Measurements from ENCODE around the gene TRIM25.

TRIM25 gene

GRCh38 chr17:56913353-56913866, 439 bp downstream of the TRIM25 start:
- H2AFZ ChIP-seq (ENCODE audit: low read depth, low read length), result peak overlapping the region; percentile 99
- H3K36me3 ChIP-seq (ENCODE audit: insufficient read depth, low read length), result peaks cover 21% of the 10 kb centered on the region
- peaks cover 54% of the 10 kb centered on the region for H3K4me1 ChIP-seq (ENCODE audit: insufficient read depth, low read length)
- peak overlapping the region; percentile 97 for H3K27ac ChIP-seq (ENCODE audit: low read length)
- ATAC-seq (ENCODE audit: insufficient read depth, low read depth) (peak; percentile 58), DNase-seq (no peak)
- peaks cover 59% of the 10 kb centered on the region for H3K79me2 ChIP-seq (ENCODE audit: insufficient read depth, low read length)
- TF ChIP-seq CTCF (IDR thresholded peaks at IDR 0.05; ENCODE audit: borderline replicate concordance, extremely low read depth, low read length, poor library complexity, severe bottlenecking), result no peak
- peak overlapping the region; percentile 96 for H3K9ac ChIP-seq (ENCODE audit: low read depth, low read length)
- peak overlapping the region; percentile 58 to 99 for H3K4me3 ChIP-seq (ENCODE audit: low read depth in 1 of 2, low read length in 2 of 2)
- no peaks in the 10 kb centered on the region for H3K27me3 ChIP-seq (ENCODE audit: insufficient read depth, low read length, poor library complexity)
- H3K4me2 ChIP-seq (ENCODE audit: insufficient read depth, low read length), result peak overlapping the region; percentile 97
- peaks cover 15% of the 10 kb centered on the region; the same call in 1 of the 2 replicates for H4K20me1 ChIP-seq (ENCODE audit: insufficient read depth, low read length)
- H3K9me3 ChIP-seq (ENCODE audit: insufficient read depth, low read length, severe bottlenecking), result no peaks in the 10 kb centered on the region

- TF ChIP-seq CTCF (IDR thresholded peaks at IDR 0.05; ENCODE audit: borderline replicate concordance, extremely low read depth, low read length, poor library complexity, severe bottlenecking) (no peak), EZH2 (IDR thresholded peaks at IDR 0.05; ENCODE audit: borderline replicate concordance, low read depth, low read length, severe bottlenecking) (no peak)
- H3K27ac ChIP-seq (ENCODE audit: low read length), result peak overlapping the region; percentile 97
- peak overlapping the region; percentile 97 for H3K4me2 ChIP-seq (ENCODE audit: insufficient read depth, low read length)
- peaks cover 17% of the 10 kb centered on the region; the same call in 1 of the 2 replicates for H4K20me1 ChIP-seq (ENCODE audit: insufficient read depth, low read length)
- H3K4me3 ChIP-seq (ENCODE audit: low read depth in 1 of 2, low read length in 2 of 2), result peak overlapping the region; percentile 58 to 99
- peaks cover 60% of the 10 kb centered on the region for H3K79me2 ChIP-seq (ENCODE audit: insufficient read depth, low read length)
- DNase-seq (no peak), ATAC-seq (ENCODE audit: insufficient read depth, low read depth) (no peak)
- peaks cover 54% of the 10 kb centered on the region for H3K4me1 ChIP-seq (ENCODE audit: insufficient read depth, low read length)
- no peaks in the 10 kb centered on the region for H3K9me3 ChIP-seq (ENCODE audit: insufficient read depth, low read length, severe bottlenecking)
- H2AFZ ChIP-seq (ENCODE audit: low read depth, low read length), result peak overlapping the region; percentile 99
- no peaks in the 10 kb centered on the region for H3K27me3 ChIP-seq (ENCODE audit: insufficient read depth, low read length, poor library complexity)
- H3K36me3 ChIP-seq (ENCODE audit: insufficient read depth, low read length), result peaks cover 26% of the 10 kb centered on the region
- H3K9ac ChIP-seq (ENCODE audit: low read depth, low read length), result peak overlapping the region; percentile 96
Observed at GRCh38 chr17:56913000-56913311, 893 bp downstream of the TRIM25 start.

GRCh38 chr17:56912105-56912999, 1.5 kb downstream of the TRIM25 start:
- Histone ChIP-seq H3K4me1 (ENCODE audit: insufficient read depth, low read length) (peaks cover 54% of the 10 kb centered on the region), H3K36me3 (ENCODE audit: insufficient read depth, low read length) (peaks cover 32% of the 10 kb centered on the region), H2AFZ (ENCODE audit: low read depth, low read length) (peak overlapping the region; percentile 99), H4K20me1 (ENCODE audit: insufficient read depth, low read length) (peaks cover 17% of the 10 kb centered on the region; the same call in 1 of the 2 replicates), H3K27ac (ENCODE audit: low read length) (peak overlapping the region; percentile 97), H3K4me3 (ENCODE audit: low read depth in 1 of 2, low read length in 2 of 2) (peak overlapping the region; percentile 58 to 99; a peak in 3 of 4 replicates), H3K9me3 (ENCODE audit: insufficient read depth, low read length, severe bottlenecking) (no peaks in the 10 kb centered on the region), H3K79me2 (ENCODE audit: insufficient read depth, low read length) (peaks cover 60% of the 10 kb centered on the region), H3K4me2 (ENCODE audit: insufficient read depth, low read length) (peak overlapping the region; percentile 97), H3K27me3 (ENCODE audit: insufficient read depth, low read length, poor library complexity) (no peaks in the 10 kb centered on the region), H3K9ac (ENCODE audit: low read depth, low read length) (peak overlapping the region; percentile 96)
- ATAC-seq (ENCODE audit: insufficient read depth, low read depth) (no peak), DNase-seq (no peak)
- no peak for TF ChIP-seq CTCF (IDR thresholded peaks at IDR 0.05; ENCODE audit: borderline replicate concordance, extremely low read depth, low read length, poor library complexity, severe bottlenecking)

All from DND-41 (cell line).